Measurements from ENCODE around the gene PCDHA9.
"Not testable (repeated sequence)": the region's sequence is repeated elsewhere in the genome, so short reads cannot be mapped to it uniquely, and the experiment has no call there.

PCDHA9 gene, protein sequence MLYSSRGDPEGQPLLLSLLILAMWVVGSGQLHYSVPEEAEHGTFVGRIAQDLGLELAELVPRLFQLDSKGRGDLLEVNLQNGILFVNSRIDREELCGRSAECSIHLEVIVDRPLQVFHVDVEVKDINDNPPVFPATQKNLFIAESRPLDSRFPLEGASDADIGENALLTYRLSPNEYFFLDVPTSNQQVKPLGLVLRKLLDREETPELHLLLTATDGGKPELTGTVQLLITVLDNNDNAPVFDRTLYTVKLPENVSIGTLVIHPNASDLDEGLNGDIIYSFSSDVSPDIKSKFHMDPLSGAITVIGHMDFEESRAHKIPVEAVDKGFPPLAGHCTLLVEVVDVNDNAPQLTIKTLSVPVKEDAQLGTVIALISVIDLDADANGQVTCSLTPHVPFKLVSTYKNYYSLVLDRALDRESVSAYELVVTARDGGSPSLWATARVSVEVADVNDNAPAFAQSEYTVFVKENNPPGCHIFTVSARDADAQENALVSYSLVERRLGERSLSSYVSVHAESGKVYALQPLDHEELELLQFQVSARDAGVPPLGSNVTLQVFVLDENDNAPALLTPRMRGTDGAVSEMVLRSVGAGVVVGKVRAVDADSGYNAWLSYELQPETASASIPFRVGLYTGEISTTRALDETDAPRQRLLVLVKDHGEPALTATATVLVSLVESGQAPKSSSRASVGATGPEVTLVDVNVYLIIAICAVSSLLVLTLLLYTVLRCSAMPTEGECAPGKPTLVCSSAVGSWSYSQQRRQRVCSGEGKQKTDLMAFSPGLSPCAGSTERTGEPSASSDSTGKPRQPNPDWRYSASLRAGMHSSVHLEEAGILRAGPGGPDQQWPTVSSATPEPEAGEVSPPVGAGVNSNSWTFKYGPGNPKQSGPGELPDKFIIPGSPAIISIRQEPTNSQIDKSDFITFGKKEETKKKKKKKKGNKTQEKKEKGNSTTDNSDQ

GRCh38 chr5:140848139-140849102, at the start of gene PCDHA9:
Gene PCDHA9 (plus strand): TSS chr5:140848382. CDS start chr5:140848496, 114 bp downstream.
- DNase-seq (ENCODE audit: low read depth in 2 of 2): not testable (repeated sequence)

DNA sequence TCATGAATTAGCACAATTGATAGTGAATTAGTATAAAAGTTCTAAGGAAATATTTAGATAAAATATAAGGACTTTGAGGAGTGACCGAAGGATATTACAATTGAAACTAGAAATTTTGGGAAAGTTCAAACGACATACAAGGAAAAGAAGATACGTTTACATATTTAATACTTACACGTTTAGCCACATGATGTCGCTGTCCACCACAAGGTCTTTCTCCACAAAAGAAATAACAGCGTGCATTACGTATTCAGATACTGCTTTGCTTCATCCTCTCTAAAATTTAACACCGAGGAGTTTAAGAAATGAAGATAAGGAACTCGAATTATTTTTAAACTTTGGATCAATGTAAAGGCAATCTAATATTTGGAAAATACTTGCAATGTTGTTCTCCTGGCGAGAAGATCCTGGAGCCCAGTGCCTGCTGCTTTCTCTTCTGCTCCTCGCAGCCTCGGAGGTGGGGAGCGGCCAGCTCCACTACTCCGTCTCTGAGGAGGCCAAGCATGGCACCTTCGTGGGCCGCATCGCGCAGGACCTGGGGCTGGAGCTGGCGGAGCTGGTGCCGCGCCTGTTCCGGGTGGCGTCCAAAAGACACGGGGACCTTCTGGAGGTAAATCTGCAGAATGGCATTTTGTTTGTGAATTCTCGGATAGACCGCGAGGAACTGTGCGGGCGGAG, 47.2 kb upstream of the PCDHA9 start, which contains the start of gene PCDHA3:
PCDHA3 (plus strand) TSS at position 242 of the 678 bp plus-strand sequence.
- no peak for DNase-seq (ENCODE audit: low read depth in 2 of 2)

GRCh38 chr5:140801494-140801841, 46.7 kb upstream of the PCDHA9 start:
- DNase-seq (ENCODE audit: low read depth in 2 of 2): no peak

DNA sequence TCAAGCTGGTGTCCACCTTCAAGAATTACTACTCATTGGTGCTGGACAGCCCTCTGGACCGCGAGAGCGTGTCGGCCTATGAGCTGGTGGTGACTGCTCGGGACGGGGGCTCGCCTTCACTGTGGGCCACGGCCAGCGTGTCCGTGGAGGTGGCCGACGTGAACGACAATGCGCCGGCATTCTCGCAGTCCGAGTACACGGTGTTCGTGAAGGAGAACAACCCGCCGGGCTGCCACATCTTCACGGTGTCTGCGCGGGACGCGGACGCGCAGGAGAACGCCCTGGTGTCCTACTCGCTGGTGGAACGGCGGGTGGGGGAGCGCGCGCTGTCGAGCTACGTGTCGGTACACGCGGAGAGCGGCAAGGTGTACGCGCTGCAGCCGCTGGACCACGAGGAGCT, 45.8 kb upstream of the PCDHA9 start:
- DNase-seq (ENCODE audit: low read depth in 2 of 2): not testable (repeated sequence)

GRCh38 chr5:140802781-140803271, 45.4 kb upstream of the PCDHA9 start:
- no peak for DNase-seq (ENCODE audit: low read depth in 2 of 2)

- DNase-seq (ENCODE audit: low read depth in 2 of 2): no peak
Observed at GRCh38 chr5:140806834-140807775, 41.1 kb upstream of the PCDHA9 start, which contains the start of gene PCDHA4. Gene PCDHA4 (plus strand): TSS chr5:140807068.

- not testable (repeated sequence) for DNase-seq (ENCODE audit: low read depth in 2 of 2)
Observed at GRCh38 chr5:140808241-140808888, 39.8 kb upstream of the PCDHA9 start.

DNA sequence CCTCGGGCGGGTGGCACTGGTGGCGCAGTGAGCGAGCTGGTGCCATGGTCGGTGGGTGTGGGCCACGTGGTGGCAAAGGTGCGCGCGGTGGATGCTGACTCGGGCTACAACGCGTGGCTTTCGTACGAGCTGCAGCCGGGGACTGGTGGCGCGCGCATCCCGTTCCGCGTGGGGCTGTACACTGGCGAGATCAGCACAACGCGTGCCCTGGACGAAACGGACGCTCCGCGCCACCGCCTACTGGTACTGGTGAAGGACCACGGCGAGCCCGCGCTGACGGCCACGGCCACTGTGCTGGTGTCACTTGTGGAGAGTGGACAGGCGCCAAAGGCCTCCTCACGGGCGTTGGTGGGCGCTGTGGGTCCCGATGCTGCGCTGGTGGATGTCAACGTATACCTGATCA, 39.3 kb upstream of the PCDHA9 start:
- no peak for DNase-seq (ENCODE audit: low read depth in 2 of 2)

DNA sequence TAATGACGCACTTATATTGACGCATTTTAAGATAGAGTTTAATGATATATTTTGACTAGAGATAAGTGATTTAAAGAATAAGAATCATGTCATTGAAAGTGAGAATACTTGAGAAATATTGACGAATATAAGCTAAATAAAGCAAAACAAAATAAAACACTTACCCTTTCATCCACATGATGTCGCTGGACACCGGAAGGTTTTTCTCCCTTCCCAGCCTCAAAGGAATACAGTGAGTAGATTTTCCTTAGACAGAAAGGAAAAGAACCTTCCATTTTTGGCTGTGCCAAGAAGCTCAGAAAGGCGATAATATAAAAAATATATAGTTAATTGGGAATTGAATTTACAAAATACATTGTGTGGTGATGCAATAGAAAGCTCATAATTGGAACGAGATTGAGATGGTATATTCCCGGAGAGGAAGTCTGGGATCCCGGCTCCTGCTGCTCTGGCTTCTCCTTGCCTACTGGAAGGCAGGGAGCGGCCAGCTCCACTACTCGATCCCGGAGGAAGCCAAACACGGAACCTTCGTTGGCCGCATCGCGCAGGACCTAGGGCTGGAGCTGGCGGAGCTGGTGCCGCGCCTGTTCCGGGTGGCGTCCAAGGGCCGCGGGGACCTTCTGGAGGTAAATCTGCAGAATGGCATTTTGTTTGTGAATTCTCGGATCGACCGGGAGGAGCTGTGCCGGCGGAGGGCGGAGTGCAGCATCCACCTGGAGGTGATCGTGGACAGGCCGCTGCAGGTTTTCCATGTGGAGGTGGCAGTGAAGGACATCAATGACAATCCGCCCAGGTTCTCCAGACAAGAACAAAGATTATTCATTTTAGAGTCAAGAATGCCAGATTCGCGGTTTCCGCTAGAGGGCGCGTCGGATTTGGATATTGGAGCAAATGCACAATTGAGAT, 26.6 kb upstream of the PCDHA9 start, which contains the start of gene PCDHA5:
PCDHA5 (plus strand) TSS at position 239 of the 906 bp plus-strand sequence.
- DNase-seq (ENCODE audit: low read depth in 2 of 2): no peak

DNA sequence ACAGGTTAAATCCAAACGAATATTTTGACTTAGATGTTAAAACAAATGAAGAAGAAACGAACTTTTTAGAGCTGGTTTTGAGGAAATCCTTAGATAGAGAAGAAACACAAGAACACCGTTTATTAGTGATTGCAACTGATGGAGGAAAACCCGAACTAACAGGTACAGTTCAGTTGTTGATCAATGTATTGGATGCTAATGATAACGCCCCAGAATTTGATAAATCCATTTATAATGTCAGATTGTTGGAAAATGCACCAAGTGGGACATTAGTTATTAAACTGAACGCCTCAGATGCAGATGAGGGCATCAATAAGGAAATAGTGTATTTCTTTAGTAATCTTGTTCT, 25.9 kb upstream of the PCDHA9 start:
- DNase-seq (ENCODE audit: low read depth in 2 of 2): no peak

DNA sequence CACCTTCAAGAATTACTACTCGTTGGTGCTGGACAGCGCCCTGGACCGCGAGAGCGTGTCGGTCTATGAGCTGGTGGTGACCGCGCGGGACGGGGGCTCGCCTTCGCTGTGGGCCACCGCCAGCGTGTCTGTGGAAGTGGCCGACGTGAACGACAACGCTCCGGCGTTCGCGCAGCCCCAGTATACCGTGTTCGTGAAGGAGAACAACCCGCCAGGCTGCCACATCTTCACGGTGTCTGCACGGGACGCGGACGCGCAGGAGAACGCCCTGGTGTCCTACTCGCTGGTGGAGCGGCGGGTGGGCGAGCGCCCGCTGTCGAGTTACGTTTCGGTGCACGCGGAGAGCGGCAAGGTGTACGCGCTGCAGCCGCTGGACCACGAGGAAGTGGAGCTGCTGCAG, 25.2 kb upstream of the PCDHA9 start:
- not testable (repeated sequence) for DNase-seq (ENCODE audit: low read depth in 2 of 2)

- no peak for DNase-seq (ENCODE audit: low read depth in 2 of 2)
Observed at GRCh38 chr5:140823475-140823874, 24.7 kb upstream of the PCDHA9 start.

DNA sequence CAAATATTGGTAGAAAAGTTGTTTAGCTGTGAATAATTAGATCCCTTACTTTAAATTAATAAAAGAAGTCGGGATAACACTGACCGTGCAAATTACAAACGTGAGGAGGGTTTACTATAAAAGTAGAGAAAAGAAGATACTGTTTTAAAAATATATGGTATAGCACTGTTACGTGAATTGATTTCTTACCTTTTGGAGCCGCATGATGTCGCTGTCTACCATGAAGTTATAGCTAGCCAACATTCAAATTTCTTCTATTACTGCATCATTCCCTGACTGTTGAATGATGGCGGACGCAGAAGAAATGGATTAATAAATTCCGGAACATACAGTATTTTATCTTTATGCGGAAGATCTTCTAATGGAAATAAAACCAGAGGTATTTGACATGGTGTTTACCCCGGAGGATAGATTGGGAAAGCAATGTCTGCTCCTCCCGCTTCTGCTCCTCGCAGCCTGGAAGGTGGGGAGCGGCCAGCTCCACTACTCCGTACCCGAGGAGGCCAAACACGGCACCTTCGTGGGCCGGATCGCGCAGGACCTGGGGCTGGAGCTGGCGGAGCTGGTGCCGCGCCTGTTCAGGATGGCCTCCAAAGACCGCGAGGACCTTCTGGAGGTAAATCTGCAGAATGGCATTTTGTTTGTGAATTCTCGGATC, 20.3 kb upstream of the PCDHA9 start, which contains the start of gene PCDHA6:
PCDHA6 (plus strand) TSS at position 257 of the 658 bp plus-strand sequence; CDS start at position 389, 132 bp downstream.
- DNase-seq (ENCODE audit: low read depth in 2 of 2): no peak

DNA sequence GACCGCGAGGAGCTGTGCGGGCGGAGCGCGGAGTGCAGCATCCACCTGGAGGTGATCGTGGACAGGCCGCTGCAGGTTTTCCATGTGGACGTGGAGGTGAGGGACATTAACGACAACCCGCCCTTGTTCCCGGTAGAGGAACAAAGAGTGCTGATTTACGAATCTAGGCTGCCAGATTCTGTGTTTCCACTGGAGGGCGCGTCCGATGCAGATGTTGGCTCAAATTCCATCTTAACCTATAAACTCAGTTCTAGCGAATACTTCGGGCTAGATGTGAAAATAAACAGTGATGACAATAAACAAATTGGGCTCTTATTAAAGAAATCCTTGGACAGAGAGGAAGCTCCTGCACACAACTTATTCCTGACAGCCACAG, 19.8 kb upstream of the PCDHA9 start:
- no peak for DNase-seq (ENCODE audit: low read depth in 2 of 2)

GRCh38 chr5:140829511-140830501, 18.4 kb upstream of the PCDHA9 start:
- DNase-seq (ENCODE audit: low read depth in 2 of 2): not testable (repeated sequence)

DNA sequence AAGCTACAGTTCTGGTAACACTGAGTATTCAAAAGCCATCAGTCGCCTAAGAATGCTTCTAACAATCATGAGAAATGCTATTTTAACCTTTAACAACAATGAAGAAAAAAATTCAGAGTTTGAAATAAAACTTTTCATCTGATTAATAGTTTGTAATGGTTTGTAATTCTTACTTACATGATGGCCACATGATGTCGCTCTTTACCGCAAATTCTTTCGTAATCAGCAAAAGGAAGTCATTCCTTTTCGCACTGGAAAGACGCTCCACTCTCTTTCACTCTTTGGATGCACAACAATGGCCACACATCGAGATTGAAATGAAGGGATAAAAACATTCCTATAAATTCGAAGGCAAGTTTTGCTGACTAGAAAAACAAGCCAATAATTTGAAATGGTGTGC, 14.2 kb upstream of the PCDHA9 start, which contains the start of gene PCDHA7:
PCDHA7 (plus strand) TSS at position 277 of the 400 bp plus-strand sequence; CDS start at position 392, 115 bp downstream.
- no peak for DNase-seq (ENCODE audit: low read depth in 2 of 2)

All from stimulated activated CD4-positive, alpha-beta T cell treated with anti-CD3 and anti-CD28 coated beads, Interleukin-1b, Interleukin-23, amount 100 ng/mL, for 4 hours (primary cell).